Activated T-cell treated with anti-CD3 and anti-CD28 coated beads for 1 hour (primary cell): ENCODE measurements around the gene RPH3AL.
"Not testable (repeated sequence)": the region's sequence is repeated elsewhere in the genome, so short reads cannot be mapped to it uniquely, and the experiment has no call there.

ENCODE experiments used
- DNase-seq: peaks from one replicate; pipeline ENCODE4 v3.0.0-alpha.2; 2020; ENCODE audit warnings: low read depth

The RPH3AL gene

GRCh38 chr17:319266-319665 lies 33.3 kb downstream of the RPH3AL start:
- DNase-seq: no peak

GRCh38 chr17:317070-317469 lies 35.5 kb downstream of the RPH3AL start:
- not testable (repeated sequence) for DNase-seq

- DNase-seq: not testable (repeated sequence)
Measured at GRCh38 chr17:315399-315798, 37.2 kb downstream of the RPH3AL start.

GRCh38 chr17:314614-314944 lies 38.0 kb downstream of the RPH3AL start:
- DNase-seq: not testable (repeated sequence)

- DNase-seq: no peak
Measured at GRCh38 chr17:313911-314613, 38.5 kb downstream of the RPH3AL start.

- no peak for DNase-seq
Measured at GRCh38 chr17:313231-313630, 39.4 kb downstream of the RPH3AL start.

GRCh38 chr17:312476-313148 lies 40.0 kb downstream of the RPH3AL start:
- DNase-seq: no peak

GRCh38 chr17:311119-311782 lies 41.4 kb downstream of the RPH3AL start:
- no peak for DNase-seq

- no peak for DNase-seq
Measured at GRCh38 chr17:310111-311010, 42.2 kb downstream of the RPH3AL start.

- no peak for DNase-seq
Measured at GRCh38 chr17:309361-309888, 43.2 kb downstream of the RPH3AL start.

- no peak for DNase-seq
Measured at GRCh38 chr17:307741-308507, 44.7 kb downstream of the RPH3AL start.

- no peak for DNase-seq
Measured at GRCh38 chr17:307295-307691, 45.3 kb downstream of the RPH3AL start.

GRCh38 chr17:306536-307294 lies 45.9 kb downstream of the RPH3AL start:
- DNase-seq: no peak

GRCh38 chr17:306116-306515 lies 46.5 kb downstream of the RPH3AL start:
- no peak for DNase-seq

- no peak for DNase-seq
Measured at GRCh38 chr17:305090-305976, 47.3 kb downstream of the RPH3AL start.

GRCh38 chr17:304461-304860 lies 48.1 kb downstream of the RPH3AL start:
- DNase-seq: no peak

GRCh38 chr17:303168-303567 lies 49.4 kb downstream of the RPH3AL start:
- no peak for DNase-seq

GRCh38 chr17:302300-302698 lies 50.3 kb downstream of the RPH3AL start:
- no peak for DNase-seq

- no peak for DNase-seq
Measured at GRCh38 chr17:301681-302299, 50.8 kb downstream of the RPH3AL start.
